Loucy (cell line): ENCODE results near the gene ANKRD13A.

Source experiments
- CTCF ChIP-seq: fragments of 200-600 bp; sonication (generic); conservative IDR thresholded peaks from 2 replicates; pipeline ENCODE4 v1.5.1; 2014; ENCODE audit warnings: mild to moderate bottlenecking, antibody characterized with exemption, low read length
- EZH2phosphoT487 ChIP-seq: fragments of 200-600 bp; IDR thresholded peaks from 2 replicates; pipeline ENCODE4 v1.6.1; 2018; ENCODE audit warnings: antibody characterized with exemption, mild to moderate bottlenecking, moderate library complexity, borderline replicate concordance

GRCh38 chr12:110037315-110037714 lies 38.1 kb downstream of the ANKRD13A start:
- TF ChIP-seq EZH2phosphoT487 (no peak), CTCF (no peak)
